ENCODE data around the gene SRPK3. TPM values are rescaled to one million over a fixed set of nuclear protein-coding genes. Genes with fewer than 3 reads are reported as not detected.

SRPK3 gene
- total RNA-seq, 1 donor from 2014 or later = not detected

- no peak overlapping the region for H3K4me3 Mint-ChIP-seq (ENCODE audit: unreplicated experiment)
- no peaks in the 10 kb centered on the region for H3K36me3 Mint-ChIP-seq (ENCODE audit: unreplicated experiment)
- no peak for DNase-seq (ENCODE audit: extremely low spot score, unreplicated experiment)
- H3K27me3 Mint-ChIP-seq (ENCODE audit: unreplicated experiment) = no peaks in the 10 kb centered on the region
- H3K9me3 Mint-ChIP-seq (ENCODE audit: unreplicated experiment) = no peaks in the 10 kb centered on the region
- no peak overlapping the region for H3K27ac Mint-ChIP-seq (ENCODE audit: unreplicated experiment)
- H3K4me1 Mint-ChIP-seq (ENCODE audit: unreplicated experiment) = peaks cover 4% of the 10 kb centered on the region
- TF ChIP-seq, protein P1, sequence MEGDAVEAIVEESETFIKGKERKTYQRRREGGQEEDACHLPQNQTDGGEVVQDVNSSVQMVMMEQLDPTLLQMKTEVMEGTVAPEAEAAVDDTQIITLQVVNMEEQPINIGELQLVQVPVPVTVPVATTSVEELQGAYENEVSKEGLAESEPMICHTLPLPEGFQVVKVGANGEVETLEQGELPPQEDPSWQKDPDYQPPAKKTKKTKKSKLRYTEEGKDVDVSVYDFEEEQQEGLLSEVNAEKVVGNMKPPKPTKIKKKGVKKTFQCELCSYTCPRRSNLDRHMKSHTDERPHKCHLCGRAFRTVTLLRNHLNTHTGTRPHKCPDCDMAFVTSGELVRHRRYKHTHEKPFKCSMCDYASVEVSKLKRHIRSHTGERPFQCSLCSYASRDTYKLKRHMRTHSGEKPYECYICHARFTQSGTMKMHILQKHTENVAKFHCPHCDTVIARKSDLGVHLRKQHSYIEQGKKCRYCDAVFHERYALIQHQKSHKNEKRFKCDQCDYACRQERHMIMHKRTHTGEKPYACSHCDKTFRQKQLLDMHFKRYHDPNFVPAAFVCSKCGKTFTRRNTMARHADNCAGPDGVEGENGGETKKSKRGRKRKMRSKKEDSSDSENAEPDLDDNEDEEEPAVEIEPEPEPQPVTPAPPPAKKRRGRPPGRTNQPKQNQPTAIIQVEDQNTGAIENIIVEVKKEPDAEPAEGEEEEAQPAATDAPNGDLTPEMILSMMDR (IDR thresholded peaks at IDR 0.05) = no peak
Observed at GRCh38 chrX:153781428-153782047, 697 bp downstream of the SRPK3 start.

- DNase-seq (ENCODE audit: extremely low spot score, unreplicated experiment) = no peak
- Mint-ChIP-seq H3K4me1 (ENCODE audit: unreplicated experiment) (peaks cover 4% of the 10 kb centered on the region), H3K27ac (ENCODE audit: unreplicated experiment) (no peak overlapping the region), H3K4me3 (ENCODE audit: unreplicated experiment) (no peak overlapping the region), H3K36me3 (ENCODE audit: unreplicated experiment) (no peaks in the 10 kb centered on the region), H3K9me3 (ENCODE audit: unreplicated experiment) (no peaks in the 10 kb centered on the region), H3K27me3 (ENCODE audit: unreplicated experiment) (no peaks in the 10 kb centered on the region)
- TF ChIP-seq, protein P1 (IDR thresholded peaks at IDR 0.05) = no peak
Observed at GRCh38 chrX:153782313-153782712, 1.5 kb downstream of the SRPK3 start.

GRCh38 chrX:153782871-153783270, 2.0 kb downstream of the SRPK3 start:
- no peaks in the 10 kb centered on the region for H3K27me3 Mint-ChIP-seq (ENCODE audit: unreplicated experiment)
- H3K36me3 Mint-ChIP-seq (ENCODE audit: unreplicated experiment) = peaks cover 2% of the 10 kb centered on the region
- DNase-seq (ENCODE audit: extremely low spot score, unreplicated experiment) = no peak
- H3K27ac Mint-ChIP-seq (ENCODE audit: unreplicated experiment) = no peak overlapping the region
- no peak overlapping the region for H3K4me3 Mint-ChIP-seq (ENCODE audit: unreplicated experiment)
- peaks cover 4% of the 10 kb centered on the region for H3K4me1 Mint-ChIP-seq (ENCODE audit: unreplicated experiment)
- H3K9me3 Mint-ChIP-seq (ENCODE audit: unreplicated experiment) = no peaks in the 10 kb centered on the region
- TF ChIP-seq, protein P1 (IDR thresholded peaks at IDR 0.05) = no peak

- Mint-ChIP-seq H3K27me3 (ENCODE audit: unreplicated experiment) (no peaks in the 10 kb centered on the region), H3K27ac (ENCODE audit: unreplicated experiment) (no peak overlapping the region), H3K36me3 (ENCODE audit: unreplicated experiment) (peaks cover 2% of the 10 kb centered on the region), H3K4me3 (ENCODE audit: unreplicated experiment) (no peak overlapping the region), H3K4me1 (ENCODE audit: unreplicated experiment) (peaks cover 4% of the 10 kb centered on the region), H3K9me3 (ENCODE audit: unreplicated experiment) (no peaks in the 10 kb centered on the region)
- DNase-seq (ENCODE audit: extremely low spot score, unreplicated experiment) = no peak
- TF ChIP-seq, protein P1 (IDR thresholded peaks at IDR 0.05) = no peak
Observed at GRCh38 chrX:153783378-153784013, 2.7 kb downstream of the SRPK3 start.

DNA sequence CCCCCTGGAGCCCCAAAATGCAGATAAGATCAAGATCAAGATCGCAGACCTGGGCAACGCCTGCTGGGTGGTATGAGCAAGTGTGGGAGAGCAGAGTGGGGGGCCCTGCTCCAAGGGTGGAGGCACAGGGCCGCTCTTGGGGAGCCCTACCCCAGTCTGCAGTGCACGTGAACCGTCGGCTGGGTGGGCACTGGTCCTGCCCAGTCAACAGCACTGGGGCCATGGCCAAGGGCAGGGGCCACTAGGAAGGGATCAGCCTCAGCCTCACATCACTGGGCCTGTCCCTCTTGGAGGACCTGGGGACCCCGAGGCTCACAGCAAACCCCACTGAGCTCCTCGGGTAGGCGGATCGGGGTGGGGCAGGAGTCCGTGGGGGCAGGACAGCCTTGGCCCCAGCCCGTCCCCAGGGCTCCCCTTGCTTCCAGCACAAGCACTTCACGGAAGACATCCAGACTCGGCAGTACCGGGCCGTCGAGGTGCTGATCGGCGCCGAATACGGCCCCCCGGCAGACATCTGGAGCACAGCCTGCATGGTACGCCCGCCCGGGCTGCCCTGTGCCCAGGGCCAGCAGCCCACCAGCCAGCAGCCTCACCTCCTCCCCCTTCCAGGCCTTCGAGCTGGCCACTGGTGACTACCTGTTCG, 3.6 kb downstream of the SRPK3 start:
- Mint-ChIP-seq H3K36me3 (ENCODE audit: unreplicated experiment) (peaks cover 2% of the 10 kb centered on the region), H3K27ac (ENCODE audit: unreplicated experiment) (no peak overlapping the region), H3K4me1 (ENCODE audit: unreplicated experiment) (peaks cover 4% of the 10 kb centered on the region), H3K4me3 (ENCODE audit: unreplicated experiment) (no peak overlapping the region), H3K27me3 (ENCODE audit: unreplicated experiment) (no peaks in the 10 kb centered on the region), H3K9me3 (ENCODE audit: unreplicated experiment) (no peaks in the 10 kb centered on the region)
- TF ChIP-seq, protein P1 (IDR thresholded peaks at IDR 0.05) = no peak
- no peak for DNase-seq (ENCODE audit: extremely low spot score, unreplicated experiment)

Data from osteocyte (in vitro differentiated cells).